MCF 10A (cell line): Measurements from ENCODE around the gene COL20A1. TPM values are rescaled to one million over a fixed set of nuclear protein-coding genes. Genes with fewer than 3 reads are reported as not detected.

Experiments used
- BruUV-seq: library from RNA; stranded (reverse); fragments of 400-500 nt; replicated peaks from 2 replicates; lab custom pipeline; 2021; lab: Mats Ljungman, UMichigan
- CTCF ChIA-PET: fragments of 300-600 bp; sonication (Branson Sonifier 250); formaldehyde crosslinking; extraction: SDS; loops from one replicate; lab custom pipeline; 2021; ENCODE audit warnings: antibody characterized with exemption, inconsistent platforms; lab: Yijun Ruan, JAX
- POLR2A ChIA-PET: fragments of 300-600, 350-650 bp; sonication (Branson Sonifier 250); formaldehyde crosslinking; extraction: SDS; loops from one replicate; lab custom pipeline; 2020; ENCODE audit warnings: antibody characterized with exemption, inconsistent platforms; lab: Yijun Ruan, JAX
- DNase-seq: peaks from one replicate; pipeline ENCODE4 v3.0.0-alpha.2; 2018; ENCODE audit not compliant: unreplicated experiment
- H3K27ac Mint-ChIP-seq: one replicate; pipeline ENCODE4 v1.8.0; 2022; ENCODE audit warnings: mild to moderate bottlenecking, low read depth, mixed read lengths; ENCODE audit not compliant: unreplicated experiment
- H3K27me3 Mint-ChIP-seq: one replicate; pipeline ENCODE4 v1.8.0; 2022; ENCODE audit warnings: mixed read lengths; ENCODE audit not compliant: insufficient read depth, unreplicated experiment
- H3K36me3 Mint-ChIP-seq: one replicate; pipeline ENCODE4 v1.8.0; 2022; ENCODE audit warnings: mild to moderate bottlenecking, moderate library complexity, mixed read lengths; ENCODE audit not compliant: insufficient read depth, unreplicated experiment
- H3K4me1 Mint-ChIP-seq: one replicate; pipeline ENCODE4 v1.8.0; 2022; ENCODE audit warnings: mixed read lengths; ENCODE audit not compliant: insufficient read depth, unreplicated experiment
- H3K4me3 Mint-ChIP-seq: one replicate; pipeline ENCODE4 v1.8.0; 2022; ENCODE audit warnings: mild to moderate bottlenecking, moderate library complexity, mixed read lengths; ENCODE audit not compliant: unreplicated experiment
- H3K9me3 Mint-ChIP-seq: one replicate; pipeline ENCODE4 v1.8.0; 2022; ENCODE audit warnings: mixed read lengths; ENCODE audit not compliant: unreplicated experiment
- intact Hi-C: fragments of 100-400 bp; cut with micrococcal nuclease; formaldehyde crosslinking; loops from 2 replicates; pipeline ENCODE4 v1.14.1; 2022
- total RNA-seq: library from RNA; stranded (reverse); gene quantifications from 2 replicates; pipeline ENCODE4 v1.2.3, GENCODE V29; 2022
- TF ChIP-seq, protein P1 (sequence below): fragments of 200-600 bp; IDR thresholded peaks from one replicate; pipeline ENCODE4 v1.8.0; 2022; ENCODE audit warnings: antibody characterized with exemption, mild to moderate bottlenecking; ENCODE audit not compliant: unreplicated experiment

The COL20A1 gene
- total RNA-seq, 1 experiment from 2014 or later = 0.14 TPM

DNA sequence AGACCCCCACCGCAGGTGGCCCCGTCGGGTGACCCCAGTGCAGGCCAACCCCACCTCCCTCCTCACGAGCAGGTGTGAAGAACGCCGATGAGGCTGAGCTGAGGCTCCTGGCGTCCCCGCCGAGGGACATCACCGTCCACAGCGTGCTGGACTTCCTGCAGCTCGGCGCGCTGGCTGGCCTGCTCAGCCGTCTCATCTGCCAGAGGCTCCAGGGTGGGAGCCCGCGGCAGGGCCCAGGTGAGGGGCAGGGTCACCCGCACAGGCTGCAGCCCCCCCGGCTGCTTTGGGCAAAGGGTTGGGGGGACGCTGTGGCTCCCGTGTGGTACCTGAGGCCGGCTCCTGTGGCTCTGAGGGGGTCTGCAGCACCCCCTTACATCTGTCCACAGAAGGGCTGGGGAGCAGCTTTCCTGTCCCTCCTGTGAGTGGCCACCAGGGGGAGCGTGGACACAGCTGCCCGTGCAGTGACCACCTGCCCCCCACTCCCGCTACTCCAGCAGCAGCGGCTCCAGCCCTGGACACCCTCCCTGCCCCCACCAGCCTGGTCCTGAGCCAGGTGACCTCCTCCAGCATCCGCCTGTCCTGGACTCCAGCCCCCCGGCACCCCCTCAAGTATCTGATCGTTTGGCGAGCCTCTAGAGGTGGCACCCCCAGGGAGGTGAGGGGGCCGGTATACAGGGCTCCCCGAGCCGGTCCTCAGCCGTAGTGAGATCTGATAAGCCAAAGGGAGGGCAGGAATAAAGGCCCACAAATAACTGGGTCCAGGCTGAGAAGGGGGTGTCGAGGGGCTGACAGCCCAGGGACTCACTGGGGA is 16.5 kb downstream of the COL20A1 start:
- intact Hi-C loops = loop anchor here (5.0 kb wide), 1 partner anchor 173 kb away; no protein-coding TSS in a partner anchor
- TF ChIP-seq, protein P1, sequence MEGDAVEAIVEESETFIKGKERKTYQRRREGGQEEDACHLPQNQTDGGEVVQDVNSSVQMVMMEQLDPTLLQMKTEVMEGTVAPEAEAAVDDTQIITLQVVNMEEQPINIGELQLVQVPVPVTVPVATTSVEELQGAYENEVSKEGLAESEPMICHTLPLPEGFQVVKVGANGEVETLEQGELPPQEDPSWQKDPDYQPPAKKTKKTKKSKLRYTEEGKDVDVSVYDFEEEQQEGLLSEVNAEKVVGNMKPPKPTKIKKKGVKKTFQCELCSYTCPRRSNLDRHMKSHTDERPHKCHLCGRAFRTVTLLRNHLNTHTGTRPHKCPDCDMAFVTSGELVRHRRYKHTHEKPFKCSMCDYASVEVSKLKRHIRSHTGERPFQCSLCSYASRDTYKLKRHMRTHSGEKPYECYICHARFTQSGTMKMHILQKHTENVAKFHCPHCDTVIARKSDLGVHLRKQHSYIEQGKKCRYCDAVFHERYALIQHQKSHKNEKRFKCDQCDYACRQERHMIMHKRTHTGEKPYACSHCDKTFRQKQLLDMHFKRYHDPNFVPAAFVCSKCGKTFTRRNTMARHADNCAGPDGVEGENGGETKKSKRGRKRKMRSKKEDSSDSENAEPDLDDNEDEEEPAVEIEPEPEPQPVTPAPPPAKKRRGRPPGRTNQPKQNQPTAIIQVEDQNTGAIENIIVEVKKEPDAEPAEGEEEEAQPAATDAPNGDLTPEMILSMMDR = peak; percentile 86
- H3K4me3 Mint-ChIP-seq = no peak overlapping the region
- ChIA-PET POLR2A (interaction anchor here (0.6 kb wide), 1 partner anchor 93 kb away, joined by 3 read pairs; no protein-coding TSS in a partner anchor), CTCF (interaction anchor here (0.6 to 4.7 kb wide), 43 partner anchors 9 to 1996 kb away, joined by 3 to 85 read pairs (median 4); no protein-coding TSS in a partner anchor)
- H3K36me3 Mint-ChIP-seq = no peaks in the 10 kb centered on the region
- DNase-seq = peak; percentile 27
- no peaks in the 10 kb centered on the region for H3K9me3 Mint-ChIP-seq
- no peaks in the 10 kb centered on the region for H3K4me1 Mint-ChIP-seq
- BruUV-seq = no TSS peak
- no peaks in the 10 kb centered on the region for H3K27me3 Mint-ChIP-seq
- no peak overlapping the region for H3K27ac Mint-ChIP-seq

GRCh38 chr20:63310265-63310991 is 17.4 kb downstream of the COL20A1 start:
- Mint-ChIP-seq H3K4me3 (no peak overlapping the region), H3K27me3 (no peaks in the 10 kb centered on the region), H3K4me1 (no peaks in the 10 kb centered on the region), H3K9me3 (no peaks in the 10 kb centered on the region), H3K36me3 (no peaks in the 10 kb centered on the region), H3K27ac (no peak overlapping the region)
- DNase-seq = no peak
- no TSS peak for BruUV-seq
- intact Hi-C loops = no loop called here
- TF ChIP-seq, protein P1 = no peak
- CTCF ChIA-PET = interaction anchor here (0.6 to 4.7 kb wide), 32 partner anchors 8 to 812 kb away, joined by 3 to 85 read pairs (median 4); no protein-coding TSS in a partner anchor
- POLR2A ChIA-PET = no interaction called here

- intact Hi-C loops = no loop called here
- POLR2A ChIA-PET = no interaction called here
Measured at GRCh38 chr20:63311186-63311832, 18.3 kb downstream of the COL20A1 start.

More at GRCh38 chr20:63311186-63311832, 18.3 kb downstream of the COL20A1 start:
- Mint-ChIP-seq H3K9me3 (no peaks in the 10 kb centered on the region), H3K4me3 (no peak overlapping the region), H3K27ac (no peak overlapping the region), H3K36me3 (no peaks in the 10 kb centered on the region), H3K4me1 (no peaks in the 10 kb centered on the region), H3K27me3 (no peaks in the 10 kb centered on the region)
- BruUV-seq = no TSS peak
- TF ChIP-seq, protein P1 = no peak
- DNase-seq = no peak
- CTCF ChIA-PET = interaction anchor here (0.8 to 4.7 kb wide), 6 partner anchors 10 to 278 kb away, joined by 3 to 85 read pairs (median 5); no protein-coding TSS in a partner anchor
